Left ventricle myocardium inferior (tissue), 1 donor: ENCODE results near the gene SLITRK2. TPM values are rescaled to one million over a fixed set of nuclear protein-coding genes. Genes with fewer than 3 reads are reported as not detected.

Experiments used
- DNase-seq: peaks from one replicate; pipeline ENCODE4 v3.0.0-alpha.2; 2020
- H3K27ac ChIP-seq: fragments of 200-600 bp; replicated peaks from 2 replicates; pipeline ENCODE4 v1.8.0; 2021
- H3K27me3 ChIP-seq: fragments of 200-600 bp; 2 replicates; pipeline ENCODE4 v1.8.0; 2021; ENCODE audit warnings: low read depth
- H3K36me3 ChIP-seq: fragments of 200-600 bp; 2 replicates; pipeline ENCODE4 v1.8.0; 2021
- H3K4me1 ChIP-seq: fragments of 200-600 bp; 2 replicates; pipeline ENCODE4 v1.8.0; 2021
- H3K4me3 ChIP-seq: fragments of 200-600 bp; 2 replicates; pipeline ENCODE4 v1.8.0; 2021; ENCODE audit warnings: mild to moderate bottlenecking, moderate library complexity
- H3K9me3 ChIP-seq: fragments of 200-600 bp; replicated peaks from 2 replicates; pipeline ENCODE4 v1.8.0; 2021
- intact Hi-C: fragments of 100-400 bp; cut with micrococcal nuclease; formaldehyde crosslinking; loops from one replicate; pipeline ENCODE4 v1.11.0; 2022
- total RNA-seq: library from RNA; stranded (reverse); fragmentation: NEBNext Ultra II Directional; extraction: Animal tissue kit (Norgen Biotek cat#: 25700); gene quantifications from one replicate; pipeline ENCODE4 v1.2.1, GENCODE V29; 2021
- TF ChIP-seq, protein P1 (sequence below): fragments of 200-600 bp; IDR thresholded peaks from 2 replicates; pipeline ENCODE4 v1.8.0; 2021; ENCODE audit warnings: antibody characterized with exemption, mild to moderate bottlenecking, borderline replicate concordance
- donor health status: DM: no; HTN: yes; CAD: no; lungs with severe emphysema.

The SLITRK2 gene
- total RNA-seq, 1 donor from 2014 or later, result 0.30 TPM

DNA sequence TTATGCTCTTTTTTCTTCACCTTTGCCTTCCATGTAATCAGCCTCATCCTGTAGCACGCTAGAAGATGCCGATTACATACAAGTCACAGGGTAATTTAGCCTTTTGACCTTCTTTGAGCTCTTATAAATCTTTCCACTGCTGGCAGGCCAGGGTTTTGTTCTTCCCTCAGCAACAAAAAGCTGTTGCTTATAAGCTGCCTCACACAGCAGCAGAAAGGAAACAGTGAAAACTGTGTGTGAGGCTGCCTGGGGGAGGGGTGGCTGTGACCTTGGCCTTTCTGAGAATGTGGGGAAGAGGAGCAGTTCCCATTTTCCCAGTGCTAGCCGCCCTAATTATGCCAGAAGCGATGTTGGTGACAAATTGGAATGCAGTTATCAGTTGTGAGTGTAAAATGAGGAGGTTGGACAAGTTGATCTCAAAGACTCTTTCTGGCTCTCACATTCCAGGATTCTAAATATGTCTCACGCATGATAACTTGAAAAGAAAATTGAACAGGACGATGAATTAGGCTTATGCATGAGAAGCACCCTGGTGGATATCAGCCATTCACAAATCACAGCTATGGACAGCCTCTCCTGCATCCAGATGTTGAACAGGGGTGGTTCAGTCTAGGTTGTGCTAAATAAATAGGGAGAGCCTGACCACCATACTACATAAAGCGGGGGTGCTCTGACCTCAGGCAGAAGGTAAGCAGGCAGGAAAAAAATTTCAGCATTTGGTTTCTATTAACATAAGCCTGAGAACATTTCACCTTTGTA, 25.7 kb downstream of the SLITRK2 start:
- Histone ChIP-seq H3K27me3 (no peaks in the 10 kb centered on the region), H3K9me3 (no peaks in the 10 kb centered on the region), H3K4me1 (no peaks in the 10 kb centered on the region), H3K4me3 (no peak overlapping the region), H3K36me3 (no peaks in the 10 kb centered on the region), H3K27ac (peak overlapping the region; percentile 40)
- intact Hi-C loops, result no loop called here
- TF ChIP-seq, protein P1, sequence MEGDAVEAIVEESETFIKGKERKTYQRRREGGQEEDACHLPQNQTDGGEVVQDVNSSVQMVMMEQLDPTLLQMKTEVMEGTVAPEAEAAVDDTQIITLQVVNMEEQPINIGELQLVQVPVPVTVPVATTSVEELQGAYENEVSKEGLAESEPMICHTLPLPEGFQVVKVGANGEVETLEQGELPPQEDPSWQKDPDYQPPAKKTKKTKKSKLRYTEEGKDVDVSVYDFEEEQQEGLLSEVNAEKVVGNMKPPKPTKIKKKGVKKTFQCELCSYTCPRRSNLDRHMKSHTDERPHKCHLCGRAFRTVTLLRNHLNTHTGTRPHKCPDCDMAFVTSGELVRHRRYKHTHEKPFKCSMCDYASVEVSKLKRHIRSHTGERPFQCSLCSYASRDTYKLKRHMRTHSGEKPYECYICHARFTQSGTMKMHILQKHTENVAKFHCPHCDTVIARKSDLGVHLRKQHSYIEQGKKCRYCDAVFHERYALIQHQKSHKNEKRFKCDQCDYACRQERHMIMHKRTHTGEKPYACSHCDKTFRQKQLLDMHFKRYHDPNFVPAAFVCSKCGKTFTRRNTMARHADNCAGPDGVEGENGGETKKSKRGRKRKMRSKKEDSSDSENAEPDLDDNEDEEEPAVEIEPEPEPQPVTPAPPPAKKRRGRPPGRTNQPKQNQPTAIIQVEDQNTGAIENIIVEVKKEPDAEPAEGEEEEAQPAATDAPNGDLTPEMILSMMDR, result no peak
- DNase-seq, result no peak

DNA sequence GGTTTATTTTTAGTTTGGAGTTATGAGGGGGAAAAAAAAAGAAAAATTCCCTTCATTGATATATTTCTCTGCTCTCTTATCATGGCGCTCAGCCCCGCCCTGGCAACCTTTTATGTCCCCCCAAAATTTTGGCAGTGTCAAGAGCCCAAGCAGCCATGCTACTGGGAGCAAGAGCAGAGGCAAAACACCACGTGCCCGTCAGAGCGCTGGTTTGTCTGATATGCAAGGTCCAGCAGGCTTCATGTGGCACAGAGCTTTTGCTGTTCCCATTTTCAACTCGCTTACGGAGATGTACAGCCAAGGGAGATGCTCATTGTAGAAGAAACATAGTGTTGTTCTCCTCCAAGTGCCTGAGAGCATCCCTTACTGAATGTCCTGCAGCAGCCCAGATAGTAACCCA, 27.3 kb downstream of the SLITRK2 start:
- no peak overlapping the region for H3K27ac ChIP-seq
- no peaks in the 10 kb centered on the region for H3K27me3 ChIP-seq
- H3K4me3 ChIP-seq, result no peak overlapping the region
- intact Hi-C loops, result no loop called here
- no peaks in the 10 kb centered on the region for H3K9me3 ChIP-seq
- H3K36me3 ChIP-seq, result no peaks in the 10 kb centered on the region
- H3K4me1 ChIP-seq, result no peaks in the 10 kb centered on the region
- DNase-seq, result no peak
- TF ChIP-seq, protein P1, result no peak

DNA sequence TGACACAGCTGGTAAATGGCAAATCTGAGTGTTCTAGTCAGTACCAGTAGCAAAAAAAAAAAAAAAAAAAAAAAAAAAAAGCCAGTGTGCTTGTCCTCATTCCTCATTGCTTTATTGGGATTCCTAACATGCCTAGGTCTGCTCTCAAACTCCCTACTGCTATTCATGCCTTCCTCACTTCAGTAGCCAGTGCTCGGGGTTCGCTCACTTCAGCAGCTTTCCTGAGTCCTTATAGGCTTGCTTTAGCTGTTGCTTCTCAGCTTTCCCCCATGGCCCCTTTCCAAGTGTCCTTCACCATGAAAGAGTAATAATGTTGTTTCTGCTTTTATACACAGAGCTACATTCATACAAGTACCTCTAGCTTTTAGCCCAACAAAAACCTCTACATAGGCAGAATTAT, 30.8 kb downstream of the SLITRK2 start:
- no peaks in the 10 kb centered on the region for H3K4me1 ChIP-seq
- no peaks in the 10 kb centered on the region for H3K27me3 ChIP-seq
- no peak overlapping the region for H3K27ac ChIP-seq
- no peaks in the 10 kb centered on the region for H3K36me3 ChIP-seq
- TF ChIP-seq, protein P1, result no peak
- no peak overlapping the region for H3K4me3 ChIP-seq
- DNase-seq, result no peak
- intact Hi-C loops, result no loop called here
- H3K9me3 ChIP-seq, result no peaks in the 10 kb centered on the region

DNA sequence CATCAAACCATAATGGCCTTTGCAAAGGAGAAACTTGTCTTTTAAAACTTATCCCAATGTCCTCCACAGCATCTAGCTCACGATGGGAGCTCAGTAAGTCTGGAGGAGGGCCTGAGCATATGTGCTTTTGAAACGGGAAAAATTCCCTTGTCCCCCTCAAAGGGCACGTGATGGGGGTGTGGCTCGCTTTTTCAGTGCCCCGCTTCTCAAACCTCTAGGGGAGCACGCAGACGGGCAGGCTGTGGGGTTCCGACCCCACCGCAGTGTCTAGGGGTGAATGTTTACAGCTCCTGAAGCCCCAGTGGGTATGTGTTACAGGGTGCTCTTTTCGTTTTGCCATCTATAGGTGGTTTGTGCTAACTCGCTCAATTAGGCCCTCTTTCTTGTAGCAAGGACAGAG, 31.2 kb downstream of the SLITRK2 start:
- intact Hi-C loops, result no loop called here

DNA sequence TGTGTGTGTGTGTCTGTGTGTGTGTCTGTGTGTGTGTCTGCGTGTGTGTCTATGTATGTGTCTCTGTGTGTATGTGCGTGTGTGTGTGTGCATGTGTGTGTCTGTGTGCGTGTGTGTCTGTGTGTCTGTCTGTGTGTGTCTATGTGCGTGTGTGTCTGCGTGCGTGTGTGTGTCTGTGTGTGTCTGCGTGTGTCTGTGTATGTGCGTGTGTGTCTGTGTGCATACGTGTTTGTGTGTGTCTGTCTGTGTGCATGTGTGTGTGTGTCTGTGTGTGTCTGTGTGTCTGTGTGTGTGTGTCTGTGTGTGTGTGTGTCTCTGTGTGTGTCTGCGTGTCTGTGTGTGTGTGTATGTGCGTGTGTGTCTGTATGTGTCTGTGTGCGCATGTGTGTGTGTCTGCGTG, 35.6 kb downstream of the SLITRK2 start:
- no peak for DNase-seq
- no peaks in the 10 kb centered on the region for H3K36me3 ChIP-seq
- H3K4me1 ChIP-seq, result no peaks in the 10 kb centered on the region
- intact Hi-C loops, result no loop called here
- TF ChIP-seq, protein P1, result no peak
- no peaks in the 10 kb centered on the region for H3K27me3 ChIP-seq
- H3K27ac ChIP-seq, result no peak overlapping the region
- H3K9me3 ChIP-seq, result no peaks in the 10 kb centered on the region
- no peak overlapping the region for H3K4me3 ChIP-seq

More for the DNA sequence above, 31.2 kb downstream of the SLITRK2 start:
- no peaks in the 10 kb centered on the region for H3K27me3 ChIP-seq
- no peak overlapping the region for H3K27ac ChIP-seq
- no peaks in the 10 kb centered on the region for H3K4me1 ChIP-seq
- no peak overlapping the region for H3K4me3 ChIP-seq
- DNase-seq, result no peak
- TF ChIP-seq, protein P1, result no peak
- H3K9me3 ChIP-seq, result no peaks in the 10 kb centered on the region
- H3K36me3 ChIP-seq, result no peaks in the 10 kb centered on the region
